ENCODE results near the gene HMMR. TPM values are rescaled to one million over a fixed set of nuclear protein-coding genes. Genes with fewer than 3 reads are reported as not detected.
A peak's percentile ranks its signal among the peaks of the same experiment; 100 is the strongest.

HMMR gene
- total RNA-seq, 3 donors from 2014 or later (not counting 1 experiment from before 2014, with no cell fraction given) = 0.42 to 0.70 (median 0.63) TPM

- Histone ChIP-seq H3K9me3 (ENCODE audit: control insufficient read depth, insufficient read depth, low read length) (no peaks in the 10 kb centered on the region), H3K27ac (ENCODE audit: low read length) (no peak overlapping the region), H3K4me1 (ENCODE audit: control insufficient read depth, insufficient read depth, low read length) (no peaks in the 10 kb centered on the region), H3K27me3 (ENCODE audit: control insufficient read depth, insufficient read depth, low read length) (no peaks in the 10 kb centered on the region), H3K4me3 (ENCODE audit: low read length) (no peak overlapping the region), H3K36me3 (ENCODE audit: control insufficient read depth, insufficient read depth, low read length) (no peaks in the 10 kb centered on the region)
- Mint-ChIP-seq H3K4me1 (no peaks in the 10 kb centered on the region), H3K27ac (no peak overlapping the region), H3K36me3 (no peaks in the 10 kb centered on the region), H3K27me3 (ENCODE audit: low read depth in 2 of 2) (no peaks in the 10 kb centered on the region), H3K9me3 (no peaks in the 10 kb centered on the region), H3K4me3 (no peak overlapping the region)
- DNase-seq (no peak), ATAC-seq (no peak)
- 100% methylated on average over 3 of the region's 3 CpGs for WGBS (ENCODE audit: insufficient coverage)
- no peak for TF ChIP-seq CTCF (IDR thresholded peaks at IDR 0.05)
- intact Hi-C loops (cut with micrococcal nuclease) = no loop called here
Measured at GRCh38 chr5:163497315-163497714, 36.9 kb downstream of the HMMR start.

- Mint-ChIP-seq H3K36me3 (no peaks in the 10 kb centered on the region), H3K4me3 (no peak overlapping the region), H3K4me1 (peaks cover 13 to 15% of the 10 kb centered on the region in 2 donors), H3K9me3 (no peaks in the 10 kb centered on the region), H3K27me3 (ENCODE audit: low read depth in 2 of 2) (no peaks in the 10 kb centered on the region), H3K27ac (no peak overlapping the region)
- Histone ChIP-seq H3K9me3 (ENCODE audit: control insufficient read depth, insufficient read depth, low read length) (no peaks in the 10 kb centered on the region), H3K27ac (ENCODE audit: low read length) (no peak overlapping the region), H3K4me3 (ENCODE audit: low read length) (no peak overlapping the region), H3K36me3 (ENCODE audit: control insufficient read depth, insufficient read depth, low read length) (no peaks in the 10 kb centered on the region), H3K4me1 (ENCODE audit: control insufficient read depth, insufficient read depth, low read length) (peaks cover 3% of the 10 kb centered on the region), H3K27me3 (ENCODE audit: control insufficient read depth, insufficient read depth, low read length) (no peaks in the 10 kb centered on the region)
- intact Hi-C loops (cut with micrococcal nuclease) = no loop called here
- ATAC-seq (no peak), DNase-seq (no peak)
- WGBS (ENCODE audit: insufficient coverage) = no CpG with 5 or more reads among the region's 1 CpG
- TF ChIP-seq CTCF (IDR thresholded peaks at IDR 0.05) = no peak
Measured at GRCh38 chr5:163498886-163499285, 38.5 kb downstream of the HMMR start.

GRCh38 chr5:163502521-163502920 lies 42.1 kb downstream of the HMMR start:
- WGBS (ENCODE audit: insufficient coverage) = 91% methylated on average over 5 of the region's 8 CpGs

More at GRCh38 chr5:163502521-163502920, 42.1 kb downstream of the HMMR start:
- H3K27ac Mint-ChIP-seq = peak overlapping the region; percentile 99 to 100
- TF ChIP-seq CTCF (IDR thresholded peaks at IDR 0.05) = no peak
- no peak for ATAC-seq
- no peaks in the 10 kb centered on the region for H3K27me3 ChIP-seq (ENCODE audit: control insufficient read depth, insufficient read depth, low read length)
- H3K36me3 Mint-ChIP-seq = no peaks in the 10 kb centered on the region
- peak in 1 of 2 donors; percentile 6 for DNase-seq
- peak overlapping the region; percentile 92 for H3K4me3 ChIP-seq (ENCODE audit: low read length)
- H3K4me3 Mint-ChIP-seq = peak overlapping the region; percentile 98
- H3K4me1 Mint-ChIP-seq = peaks cover 45% of the 10 kb centered on the region in 2 donors
- intact Hi-C loops (cut with micrococcal nuclease) = no loop called here
- peak overlapping the region; percentile 99 for H3K27ac ChIP-seq (ENCODE audit: low read length)
- no peaks in the 10 kb centered on the region for H3K36me3 ChIP-seq (ENCODE audit: control insufficient read depth, insufficient read depth, low read length)
- no peaks in the 10 kb centered on the region for H3K27me3 Mint-ChIP-seq (ENCODE audit: low read depth in 2 of 2)
- H3K9me3 Mint-ChIP-seq = no peaks in the 10 kb centered on the region
- H3K9me3 ChIP-seq (ENCODE audit: control insufficient read depth, insufficient read depth, low read length) = no peaks in the 10 kb centered on the region
- peaks cover 9% of the 10 kb centered on the region for H3K4me1 ChIP-seq (ENCODE audit: control insufficient read depth, insufficient read depth, low read length)

Data from natural killer cell (primary cell).